SK-N-SH treated with all-trans-retinoic acid at 6 μM for 48 hours (cell line): ENCODE results near the gene ZFHX2.

ENCODE experiments used
- ARNTL ChIP-seq: fragments of 450-650 bp; formaldehyde crosslinking; IDR thresholded peaks from 2 replicates; pipeline ENCODE4 v1.5.0; 2020; ENCODE audit warnings: low read depth, mild to moderate bottlenecking, moderate library complexity, borderline replicate concordance
- BACH2 ChIP-seq: fragments of 250-450 bp; sonication (Bioruptor Pico); IDR thresholded peaks from 2 replicates; pipeline ENCODE4 v1.9.0; 2021; ENCODE audit warnings: mild to moderate bottlenecking, borderline replicate concordance
- GLIS3 ChIP-seq: fragments of 250-450 bp; sonication (Bioruptor Pico); IDR thresholded peaks from 2 replicates; pipeline ENCODE4 v1.5.0; 2020; ENCODE audit warnings: mild to moderate bottlenecking, moderate library complexity
- ISL1 ChIP-seq: fragments of 250-450 bp; sonication (Bioruptor Pico); IDR thresholded peaks from 2 replicates; pipeline ENCODE4 v2.1.2; 2022; ENCODE audit warnings: mild to moderate bottlenecking, moderate library complexity
- RARB ChIP-seq: fragments of 250-450 bp; sonication (Bioruptor Pico); IDR thresholded peaks from 2 replicates; pipeline ENCODE4 v1.8.0; 2021; ENCODE audit warnings: mild to moderate bottlenecking, moderate library complexity
- ZC3H10 ChIP-seq: fragments of 250-450 bp; sonication (Bioruptor Pico); IDR thresholded peaks from 2 replicates; pipeline ENCODE4 v1.5.1; 2021; ENCODE audit warnings: mild to moderate bottlenecking, moderate library complexity
- ZNF565 ChIP-seq: fragments of 450-650 bp; formaldehyde crosslinking; conservative IDR thresholded peaks from 2 replicates; pipeline ENCODE4 v1.5.0; 2020; ENCODE audit warnings: low read depth, mild to moderate bottlenecking, moderate library complexity
- TF ChIP-seq, protein P1 (sequence below): fragments of 250-450 bp; sonication (Bioruptor Pico); IDR thresholded peaks from 2 replicates; pipeline ENCODE4 v1.8.0; 2020; ENCODE audit warnings: mild to moderate bottlenecking, moderate library complexity, borderline replicate concordance

DNA sequence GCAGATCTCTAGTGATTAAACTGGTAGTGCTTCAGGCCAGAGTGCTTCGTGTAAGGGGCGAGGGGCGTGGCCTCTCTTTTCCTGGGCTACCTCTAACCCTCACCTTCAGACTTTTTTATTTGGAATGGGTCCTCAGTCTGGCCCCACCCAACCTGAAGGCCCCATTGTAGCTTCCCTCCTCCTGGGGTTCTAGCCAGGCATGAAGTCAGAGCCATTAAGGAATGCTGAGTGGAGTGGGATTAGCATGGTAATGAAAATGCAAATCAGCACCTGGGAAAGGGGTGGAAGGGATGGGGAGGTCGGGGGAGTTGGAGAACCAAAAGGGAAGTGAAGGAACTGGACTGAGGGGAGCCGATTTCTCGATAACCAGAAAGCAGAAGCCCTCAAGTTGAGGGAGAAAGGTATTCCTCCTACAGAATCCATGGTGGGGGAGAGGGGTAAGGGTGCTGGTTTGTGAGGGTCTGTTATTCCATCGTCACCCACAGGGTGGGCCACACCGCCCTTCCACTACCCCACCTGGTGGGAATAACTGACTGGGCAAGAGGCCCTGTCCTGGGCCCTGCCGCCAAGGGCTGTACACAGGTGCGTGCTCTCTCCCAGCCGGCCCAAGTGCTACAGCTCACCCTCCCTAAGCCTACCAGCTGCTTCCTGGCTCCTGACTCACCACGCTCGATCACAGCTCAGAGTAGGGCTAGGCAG is 14.1 kb downstream of the ZFHX2 start:
- TF ChIP-seq ZNF565 (no peak), GLIS3 (CRISPR knock-in tag) (no peak), BACH2 (no peak), ISL1 (CRISPR knock-in tag) (no peak), RARB (CRISPR knock-in tag) (no peak), ARNTL (CRISPR knock-in tag) (no peak), ZC3H10 (CRISPR knock-in tag) (no peak)
- TF ChIP-seq, protein P1, sequence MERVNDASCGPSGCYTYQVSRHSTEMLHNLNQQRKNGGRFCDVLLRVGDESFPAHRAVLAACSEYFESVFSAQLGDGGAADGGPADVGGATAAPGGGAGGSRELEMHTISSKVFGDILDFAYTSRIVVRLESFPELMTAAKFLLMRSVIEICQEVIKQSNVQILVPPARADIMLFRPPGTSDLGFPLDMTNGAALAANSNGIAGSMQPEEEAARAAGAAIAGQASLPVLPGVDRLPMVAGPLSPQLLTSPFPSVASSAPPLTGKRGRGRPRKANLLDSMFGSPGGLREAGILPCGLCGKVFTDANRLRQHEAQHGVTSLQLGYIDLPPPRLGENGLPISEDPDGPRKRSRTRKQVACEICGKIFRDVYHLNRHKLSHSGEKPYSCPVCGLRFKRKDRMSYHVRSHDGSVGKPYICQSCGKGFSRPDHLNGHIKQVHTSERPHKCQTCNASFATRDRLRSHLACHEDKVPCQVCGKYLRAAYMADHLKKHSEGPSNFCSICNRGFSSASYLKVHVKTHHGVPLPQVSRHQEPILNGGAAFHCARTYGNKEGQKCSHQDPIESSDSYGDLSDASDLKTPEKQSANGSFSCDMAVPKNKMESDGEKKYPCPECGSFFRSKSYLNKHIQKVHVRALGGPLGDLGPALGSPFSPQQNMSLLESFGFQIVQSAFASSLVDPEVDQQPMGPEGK (CRISPR knock-in tag), result no peak
